Activated CD8-positive, alpha-beta T cell treated with anti-CD3 and anti-CD28 coated beads for 36 hours (primary cell): ENCODE data around the gene GINS3. TPM values are rescaled to one million over a fixed set of nuclear protein-coding genes. Genes with fewer than 3 reads are reported as not detected.

Source experiments
- ATAC-seq: fragments of 200-7000 bp; cut with Tn5 transposase; one replicate; pipeline ENCODE4 v1.10.0; 2021; ENCODE audit warnings: mild to moderate bottlenecking, moderate library complexity
- CTCF ChIA-PET: fragments of 350-600 bp; sonication (Branson Sonifier 250); formaldehyde crosslinking; loops from one replicate; lab custom pipeline; 2021; ENCODE audit warnings: antibody characterized with exemption; lab: Charles Lee
- POLR2A ChIA-PET: fragments of 350-600 bp; sonication (Branson Sonifier 250); formaldehyde crosslinking; loops from one replicate; lab custom pipeline; 2021; ENCODE audit warnings: antibody characterized with exemption; lab: Charles Lee
- DNase-seq: peaks from one replicate; pipeline ENCODE4 v3.0.0-alpha.2; 2020
- H3K27ac Mint-ChIP-seq: one replicate; pipeline ENCODE4 v1.8.0; 2021; ENCODE audit warnings: mild to moderate bottlenecking, mixed read lengths
- H3K27me3 Mint-ChIP-seq: one replicate; pipeline ENCODE4 v1.8.0; 2021; ENCODE audit warnings: mixed read lengths
- H3K36me3 Mint-ChIP-seq: one replicate; pipeline ENCODE4 v1.8.0; 2021; ENCODE audit warnings: low read depth, mixed read lengths
- H3K4me1 Mint-ChIP-seq: one replicate; pipeline ENCODE4 v1.8.0; 2021; ENCODE audit warnings: low read depth, mixed read lengths
- H3K4me3 Mint-ChIP-seq: one replicate; pipeline ENCODE4 v1.8.0; 2021; ENCODE audit warnings: mild to moderate bottlenecking, moderate library complexity, mixed read lengths
- H3K9me3 Mint-ChIP-seq: one replicate; pipeline ENCODE4 v1.8.0; 2021; ENCODE audit warnings: mixed read lengths
- intact Hi-C: fragments of 100-400 bp; cut with micrococcal nuclease; formaldehyde crosslinking; loops from one replicate; pipeline ENCODE4 v1.10.0; 2022
- total RNA-seq, 2 experiments: library from RNA; stranded (reverse); gene quantifications; one replicate each; pipeline ENCODE4 v1.2.3, GENCODE V29; 2021
- TF ChIP-seq, protein P1 (sequence below): fragments of 200-600 bp; IDR thresholded peaks from one replicate; pipeline ENCODE4 v1.8.0; 2022; ENCODE audit warnings: antibody characterized with exemption, mild to moderate bottlenecking

GINS3 gene
- total RNA-seq, 2 experiments from 2014 or later, result 16.0 to 18.1 TPM

DNA sequence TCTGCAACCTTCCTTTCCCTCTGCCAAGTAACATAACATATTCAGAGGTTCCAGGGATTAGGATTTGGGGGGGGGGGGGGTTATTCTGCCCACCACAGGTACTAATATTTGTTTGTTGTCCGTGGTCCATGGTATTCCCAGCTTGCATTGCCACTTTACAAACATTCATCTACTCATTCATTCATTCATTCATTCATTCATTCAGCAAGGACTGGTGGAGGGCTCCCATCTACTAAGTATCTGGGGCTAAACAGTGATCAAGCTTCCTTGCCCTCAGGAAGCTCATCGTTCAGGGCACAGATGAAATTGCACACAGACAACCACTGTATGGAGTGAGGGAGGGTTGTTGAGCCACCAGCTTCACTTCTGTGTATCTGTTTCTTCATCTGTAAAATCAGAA lies 61.9 kb downstream of the GINS3 start:
- no peaks in the 10 kb centered on the region for H3K36me3 Mint-ChIP-seq
- intact Hi-C loops, result no loop called here
- DNase-seq, result no peak
- ChIA-PET CTCF (interaction anchor here (0.9 to 1.3 kb wide), 2 partner anchors 18 to 118 kb away, joined by 3 to 8 read pairs; no protein-coding TSS in a partner anchor), POLR2A (no interaction called here)
- no peak overlapping the region for H3K27ac Mint-ChIP-seq
- H3K9me3 Mint-ChIP-seq, result no peaks in the 10 kb centered on the region
- peaks cover 2% of the 10 kb centered on the region for H3K4me1 Mint-ChIP-seq
- no peak overlapping the region for H3K4me3 Mint-ChIP-seq
- peaks cover 9% of the 10 kb centered on the region for H3K27me3 Mint-ChIP-seq
- TF ChIP-seq, protein P1, sequence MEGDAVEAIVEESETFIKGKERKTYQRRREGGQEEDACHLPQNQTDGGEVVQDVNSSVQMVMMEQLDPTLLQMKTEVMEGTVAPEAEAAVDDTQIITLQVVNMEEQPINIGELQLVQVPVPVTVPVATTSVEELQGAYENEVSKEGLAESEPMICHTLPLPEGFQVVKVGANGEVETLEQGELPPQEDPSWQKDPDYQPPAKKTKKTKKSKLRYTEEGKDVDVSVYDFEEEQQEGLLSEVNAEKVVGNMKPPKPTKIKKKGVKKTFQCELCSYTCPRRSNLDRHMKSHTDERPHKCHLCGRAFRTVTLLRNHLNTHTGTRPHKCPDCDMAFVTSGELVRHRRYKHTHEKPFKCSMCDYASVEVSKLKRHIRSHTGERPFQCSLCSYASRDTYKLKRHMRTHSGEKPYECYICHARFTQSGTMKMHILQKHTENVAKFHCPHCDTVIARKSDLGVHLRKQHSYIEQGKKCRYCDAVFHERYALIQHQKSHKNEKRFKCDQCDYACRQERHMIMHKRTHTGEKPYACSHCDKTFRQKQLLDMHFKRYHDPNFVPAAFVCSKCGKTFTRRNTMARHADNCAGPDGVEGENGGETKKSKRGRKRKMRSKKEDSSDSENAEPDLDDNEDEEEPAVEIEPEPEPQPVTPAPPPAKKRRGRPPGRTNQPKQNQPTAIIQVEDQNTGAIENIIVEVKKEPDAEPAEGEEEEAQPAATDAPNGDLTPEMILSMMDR, result no peak
- no peak for ATAC-seq

DNA sequence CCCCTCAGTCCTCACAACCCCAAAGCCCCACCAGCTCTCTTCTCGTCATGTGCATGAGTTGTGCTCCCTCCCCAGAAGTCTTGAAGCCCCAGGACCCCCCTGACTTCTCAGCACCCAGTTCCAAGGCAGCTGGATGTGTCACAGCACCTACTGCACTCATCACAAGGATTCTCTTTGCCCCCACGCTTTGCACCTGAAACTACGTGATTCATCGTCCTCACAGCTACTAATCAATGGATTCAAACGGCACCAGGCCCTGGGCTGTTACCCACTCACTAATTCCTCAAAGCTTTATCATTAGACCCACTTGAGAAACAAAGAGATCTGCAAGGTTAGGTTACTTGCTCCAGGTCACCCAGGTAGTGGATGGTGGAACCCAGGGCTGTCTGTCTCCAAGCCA lies 62.6 kb downstream of the GINS3 start:
- Mint-ChIP-seq H3K4me3 (no peak overlapping the region), H3K4me1 (peaks cover 8% of the 10 kb centered on the region), H3K9me3 (no peaks in the 10 kb centered on the region), H3K27me3 (peaks cover 5% of the 10 kb centered on the region), H3K27ac (no peak overlapping the region), H3K36me3 (no peaks in the 10 kb centered on the region)
- ATAC-seq (no peak), DNase-seq (no peak)
- intact Hi-C loops, result no loop called here
- POLR2A ChIA-PET, result interaction anchor here (0.6 kb wide), 1 partner anchor 261 kb away, joined by 3 read pairs; no protein-coding TSS in a partner anchor
- TF ChIP-seq, protein P1, result no peak
- CTCF ChIA-PET, result interaction anchor here (0.9 to 1.3 kb wide), 2 partner anchors 19 to 118 kb away, joined by 3 to 8 read pairs; no protein-coding TSS in a partner anchor

Other genes with a start within 250 kb of the GINS3 start
- 10 to 100 TPM; 97.5 to 99.0 TPM for gene CSNK2A2, start 194.4 kb upstream of the GINS3 start, total RNA-seq
- not detected for gene PRSS54, start 97.4 kb upstream of the GINS3 start, total RNA-seq
- 1 to 10 TPM; 1.3 to 1.6 TPM for gene NDRG4, start 107.7 kb downstream of the GINS3 start, total RNA-seq
- gene SETD6, start 123.0 kb downstream of the GINS3 start, total RNA-seq, result 10 to 100 TPM; 14.8 to 15.5 TPM
- 100 to 1,000 TPM; 274 to 281 TPM for gene CNOT1, start 237.4 kb downstream of the GINS3 start, total RNA-seq